ENCODE results near the gene ZFAND3.

The ZFAND3 gene

GRCh38 chr6:38193051-38193450, 373.5 kb downstream of the ZFAND3 start:
- Histone ChIP-seq H3K27me3 (ENCODE audit: control insufficient read depth, insufficient read depth, low read length) (no peaks in the 10 kb centered on the region), H3K4me3 (ENCODE audit: low read length) (no peak overlapping the region), H3K4me1 (ENCODE audit: control insufficient read depth, insufficient read depth, low read length) (no peaks in the 10 kb centered on the region)

GRCh38 chr6:38193481-38194281, 374.2 kb downstream of the ZFAND3 start:
- no peak overlapping the region for H3K9ac ChIP-seq (ENCODE audit: low read length)
- peaks cover 3% of the 10 kb centered on the region for H3K36me3 ChIP-seq (ENCODE audit: control insufficient read depth, insufficient read depth, low read length)
- no peaks in the 10 kb centered on the region for H3K4me1 ChIP-seq (ENCODE audit: control insufficient read depth, insufficient read depth, low read length)
- no peaks in the 10 kb centered on the region for H3K27me3 ChIP-seq (ENCODE audit: control insufficient read depth, insufficient read depth, low read length)
- no peak overlapping the region for H3K4me3 ChIP-seq (ENCODE audit: low read length)
- H3K27ac ChIP-seq (ENCODE audit: low read depth, low read length) = no peak overlapping the region

More at GRCh38 chr6:38193051-38193450, 373.5 kb downstream of the ZFAND3 start:
- H3K9ac ChIP-seq (ENCODE audit: low read length) = no peak overlapping the region
- H3K27ac ChIP-seq (ENCODE audit: low read depth, low read length) = no peak overlapping the region
- H3K36me3 ChIP-seq (ENCODE audit: control insufficient read depth, insufficient read depth, low read length) = no peaks in the 10 kb centered on the region

GRCh38 chr6:38194282-38194572, 374.7 kb downstream of the ZFAND3 start:
- Histone ChIP-seq H3K27ac (ENCODE audit: low read depth, low read length) (no peak overlapping the region), H3K4me1 (ENCODE audit: control insufficient read depth, insufficient read depth, low read length) (no peaks in the 10 kb centered on the region), H3K27me3 (ENCODE audit: control insufficient read depth, insufficient read depth, low read length) (no peaks in the 10 kb centered on the region), H3K36me3 (ENCODE audit: control insufficient read depth, insufficient read depth, low read length) (peaks cover 3% of the 10 kb centered on the region), H3K4me3 (ENCODE audit: low read length) (no peak overlapping the region), H3K9ac (ENCODE audit: low read length) (no peak overlapping the region)

- Histone ChIP-seq H3K36me3 (ENCODE audit: control insufficient read depth, insufficient read depth, low read length) (peaks cover 3% of the 10 kb centered on the region), H3K4me1 (ENCODE audit: control insufficient read depth, insufficient read depth, low read length) (no peaks in the 10 kb centered on the region), H3K27ac (ENCODE audit: low read depth, low read length) (no peak overlapping the region), H3K4me3 (ENCODE audit: low read length) (no peak overlapping the region), H3K27me3 (ENCODE audit: control insufficient read depth, insufficient read depth, low read length) (no peaks in the 10 kb centered on the region), H3K9ac (ENCODE audit: low read length) (no peak overlapping the region)
Observed at GRCh38 chr6:38194589-38194988, 375.1 kb downstream of the ZFAND3 start.

- Histone ChIP-seq H3K4me1 (ENCODE audit: control insufficient read depth, insufficient read depth, low read length) (no peaks in the 10 kb centered on the region), H3K4me3 (ENCODE audit: low read length) (no peak overlapping the region), H3K9ac (ENCODE audit: low read length) (no peak overlapping the region), H3K27me3 (ENCODE audit: control insufficient read depth, insufficient read depth, low read length) (no peaks in the 10 kb centered on the region), H3K27ac (ENCODE audit: low read depth, low read length) (no peak overlapping the region), H3K36me3 (ENCODE audit: control insufficient read depth, insufficient read depth, low read length) (peaks cover 3% of the 10 kb centered on the region)
Observed at GRCh38 chr6:38195113-38195635, 375.6 kb downstream of the ZFAND3 start.

- H3K27ac ChIP-seq (ENCODE audit: low read depth, low read length) = no peak overlapping the region
- no peaks in the 10 kb centered on the region for H3K4me1 ChIP-seq (ENCODE audit: control insufficient read depth, insufficient read depth, low read length)
- H3K36me3 ChIP-seq (ENCODE audit: control insufficient read depth, insufficient read depth, low read length) = peaks cover 3% of the 10 kb centered on the region
- no peak overlapping the region for H3K4me3 ChIP-seq (ENCODE audit: low read length)
- H3K27me3 ChIP-seq (ENCODE audit: control insufficient read depth, insufficient read depth, low read length) = no peaks in the 10 kb centered on the region
- no peak overlapping the region for H3K9ac ChIP-seq (ENCODE audit: low read length)
Observed at GRCh38 chr6:38198219-38198618, 378.7 kb downstream of the ZFAND3 start.
